Upper lobe of left lung (tissue), 6 donors: ENCODE results near the gene GJB2. TPM values are rescaled to one million over a fixed set of nuclear protein-coding genes. Genes with fewer than 3 reads are reported as not detected.

Experiments used
- ATAC-seq, 2 donors: fragments of 200-7000 bp; cut with Tn5 transposase; one replicate each; pipeline ENCODE4 v1.9.1; 2022; ENCODE audit warnings: mild to moderate bottlenecking in 2 of 2, moderate library complexity in 2 of 2; ENCODE audit not compliant: low FRiP score in 2 of 2
- DNase-seq, 2 donors: peaks; one replicate each; pipeline ENCODE4 v3.0.0-alpha.2; 2019 to 2020
- H3K27ac ChIP-seq, 4 donors: fragments of 200-600 bp; sonication (generic); one replicate each; pipeline ENCODE4 v1.5.1; 2016 to 2019
- H3K27me3 ChIP-seq, 4 donors: fragments of 200-600 bp; sonication (generic); one replicate each; pipeline ENCODE4 v1.5.1; 2017 to 2019
- H3K36me3 ChIP-seq, 4 donors: fragments of 200-600 bp; sonication (generic); one replicate each; pipeline ENCODE4 v1.5.1; 2016 to 2019
- H3K4me1 ChIP-seq, 4 donors: fragments of 200-600 bp; sonication (generic); one replicate each; pipeline ENCODE4 v1.5.1; 2018 to 2019
- H3K4me3 ChIP-seq, 4 donors: fragments of 200-600 bp; sonication (generic); one replicate each; pipeline ENCODE4 v1.5.1; 2017 to 2019; ENCODE audit warnings: mild to moderate bottlenecking in 2 of 4, moderate library complexity in 1 of 4
- H3K9me3 ChIP-seq, 4 donors: fragments of 200-600 bp; sonication (generic); one replicate each; pipeline ENCODE4 v1.5.1; 2018 to 2019
- CTCF ChIP-seq, 6 experiments: fragments of 450-650 bp in 4 of 6; fragments of 200-600 bp in 2 of 6; sonication (generic) in 2 of 6; IDR thresholded peaks; one replicate each; pipeline ENCODE4 v1.5.1; 2016 to 2019; ENCODE audit warnings: antibody characterized with exemption in 6 of 6
- EP300 ChIP-seq, 4 donors: sonication (generic); formaldehyde crosslinking; IDR thresholded peaks; one replicate each; pipeline ENCODE4 v1.5.1; 2017; ENCODE audit warnings: antibody characterized with exemption in 4 of 4, control low read depth in 2 of 4
- POLR2A ChIP-seq, 4 donors: fragments of 450-650 bp; IDR thresholded peaks; one replicate each; pipeline ENCODE4 v1.5.1; 2016 to 2017; ENCODE audit warnings: antibody characterized with exemption in 4 of 4, mild to moderate bottlenecking in 2 of 4
- POLR2AphosphoS5 ChIP-seq, 2 donors: sonication (generic); formaldehyde crosslinking; IDR thresholded peaks; one replicate each; pipeline ENCODE4 v1.5.1; 2017; ENCODE audit warnings: antibody characterized with exemption in 2 of 2
- WGBS, 2 donors: methylation state at CpG; one replicate each; pipeline ENCODE4 v1.1.5; 2017 to 2018; 5-methylcytosine and 5-hydroxymethylcytosine counted together
- total RNA-seq, 6 donors: library from RNA; depleted of rRNA in 4 of 6; stranded (reverse); fragments of >200 nt in 4 of 6; gene quantifications; one replicate each; pipeline versions ENCODE4 v1.1.0 to v1.2.1, GENCODE V29; 2016 to 2021
- donor health status: DM: no; HTN: no; CAD: no; lungs with moderate emphysema.
- donor health status: DM: no; HTN: yes; CAD: no; lungs with severe emphysema.

Gene GJB2
- total RNA-seq, 6 donors from 2014 or later: 0.31 to 1.5 (median 0.76) TPM; not detected in 1

- no peak overlapping the region for H3K27ac ChIP-seq
- H3K27me3 ChIP-seq: peaks cover 0 to 17% (median 11%) of the 10 kb centered on the region in 4 donors
- no peak overlapping the region for H3K4me3 ChIP-seq
- H3K4me1 ChIP-seq: peaks cover 0 to 15% (median 9%) of the 10 kb centered on the region in 4 donors
- no peak for DNase-seq
- H3K36me3 ChIP-seq: no peaks in the 10 kb centered on the region
- ATAC-seq: no peak
- 78 to 83% methylated on average over 10 to 14 of the region's 14 CpGs for WGBS, 2 donors
- no peaks in the 10 kb centered on the region for H3K9me3 ChIP-seq
- TF ChIP-seq EP300 (IDR thresholded peaks at IDR 0.05) (no peak), CTCF (IDR thresholded peaks at IDR 0.05) (no peak), POLR2A (IDR thresholded peaks at IDR 0.05) (no peak), POLR2AphosphoS5 (IDR thresholded peaks at IDR 0.05) (no peak)
Observed at GRCh38 chr13:20141238-20142022, 51.3 kb downstream of the GJB2 start.

GRCh38 chr13:20140487-20140886 lies 52.3 kb downstream of the GJB2 start:
- 45 to 61% methylated on average over 4 of the region's 4 CpGs for WGBS, 2 donors
- Histone ChIP-seq H3K4me3 (no peak overlapping the region), H3K27ac (no peak overlapping the region), H3K4me1 (peaks cover 0 to 15% (median 9%) of the 10 kb centered on the region in 4 donors), H3K36me3 (no peaks in the 10 kb centered on the region), H3K27me3 (peaks cover 0 to 17% (median 11%) of the 10 kb centered on the region in 4 donors), H3K9me3 (no peaks in the 10 kb centered on the region)
- no peak for ATAC-seq
- DNase-seq: no peak
- TF ChIP-seq CTCF (IDR thresholded peaks at IDR 0.05): no peak
- TF ChIP-seq EP300 (IDR thresholded peaks at IDR 0.05): no peak
- no peak for TF ChIP-seq POLR2AphosphoS5 (IDR thresholded peaks at IDR 0.05)
- TF ChIP-seq POLR2A (IDR thresholded peaks at IDR 0.05): no peak

GRCh38 chr13:20137875-20138274 lies 54.9 kb downstream of the GJB2 start:
- no peaks in the 10 kb centered on the region for H3K36me3 ChIP-seq
- no peak overlapping the region for H3K4me3 ChIP-seq
- no peak overlapping the region for H3K27ac ChIP-seq

More at GRCh38 chr13:20137875-20138274, 54.9 kb downstream of the GJB2 start:
- H3K9me3 ChIP-seq: no peaks in the 10 kb centered on the region
- WGBS, 2 donors: 68 to 82% methylated on average over 2 of the region's 2 CpGs
- peaks cover 0 to 17% (median 9%) of the 10 kb centered on the region in 4 donors for H3K27me3 ChIP-seq
- peaks cover 0 to 15% (median 9%) of the 10 kb centered on the region in 4 donors for H3K4me1 ChIP-seq
- TF ChIP-seq POLR2A (IDR thresholded peaks at IDR 0.05) (no peak), EP300 (IDR thresholded peaks at IDR 0.05) (no peak), POLR2AphosphoS5 (IDR thresholded peaks at IDR 0.05) (no peak), CTCF (IDR thresholded peaks at IDR 0.05) (no peak)
- ATAC-seq (no peak), DNase-seq (no peak)

Other genes with a start within 250 kb of the GJB2 start
- gene ZMYM2, start 234.2 kb downstream of the GJB2 start, total RNA-seq: 100 to 1,000 TPM in 1 of 6 donors, 10 to 100 TPM in 5; 36.8 to 101 (median 59.4) TPM
- under 1 TPM in 2 of 6 donors, not detected in 4; 0.07 to 0.10 TPM for gene GJA3, start 31.9 kb downstream of the GJB2 start, total RNA-seq
- not detected for gene GJB6, start 39.4 kb upstream of the GJB2 start, total RNA-seq